VCaP (cell line): ENCODE results near the gene SEMA6B.
"Not testable (repeated sequence)": the region's sequence is repeated elsewhere in the genome, so short reads cannot be mapped to it uniquely, and the experiment has no call there.

Source experiments
- H3K27ac ChIP-seq: fragments of 450-650 bp; 2 replicates; pipeline ENCODE4 v1.5.1; 2017
- TF ChIP-seq, protein P1 (sequence below): fragments of 450-650 bp; conservative IDR thresholded peaks from 2 replicates; pipeline ENCODE4 v1.5.1; 2017; ENCODE audit warnings: mild to moderate bottlenecking, moderate library complexity

SEMA6B gene

GRCh38 chr19:4567584-4568071, 8.1 kb upstream of the SEMA6B start:
- TF ChIP-seq, protein P1, sequence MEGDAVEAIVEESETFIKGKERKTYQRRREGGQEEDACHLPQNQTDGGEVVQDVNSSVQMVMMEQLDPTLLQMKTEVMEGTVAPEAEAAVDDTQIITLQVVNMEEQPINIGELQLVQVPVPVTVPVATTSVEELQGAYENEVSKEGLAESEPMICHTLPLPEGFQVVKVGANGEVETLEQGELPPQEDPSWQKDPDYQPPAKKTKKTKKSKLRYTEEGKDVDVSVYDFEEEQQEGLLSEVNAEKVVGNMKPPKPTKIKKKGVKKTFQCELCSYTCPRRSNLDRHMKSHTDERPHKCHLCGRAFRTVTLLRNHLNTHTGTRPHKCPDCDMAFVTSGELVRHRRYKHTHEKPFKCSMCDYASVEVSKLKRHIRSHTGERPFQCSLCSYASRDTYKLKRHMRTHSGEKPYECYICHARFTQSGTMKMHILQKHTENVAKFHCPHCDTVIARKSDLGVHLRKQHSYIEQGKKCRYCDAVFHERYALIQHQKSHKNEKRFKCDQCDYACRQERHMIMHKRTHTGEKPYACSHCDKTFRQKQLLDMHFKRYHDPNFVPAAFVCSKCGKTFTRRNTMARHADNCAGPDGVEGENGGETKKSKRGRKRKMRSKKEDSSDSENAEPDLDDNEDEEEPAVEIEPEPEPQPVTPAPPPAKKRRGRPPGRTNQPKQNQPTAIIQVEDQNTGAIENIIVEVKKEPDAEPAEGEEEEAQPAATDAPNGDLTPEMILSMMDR = peak; percentile 65
- no peak overlapping the region for H3K27ac ChIP-seq

- no peak overlapping the region for H3K27ac ChIP-seq
- TF ChIP-seq, protein P1 = no peak
Observed at GRCh38 chr19:4566402-4567051, 7.0 kb upstream of the SEMA6B start.

DNA sequence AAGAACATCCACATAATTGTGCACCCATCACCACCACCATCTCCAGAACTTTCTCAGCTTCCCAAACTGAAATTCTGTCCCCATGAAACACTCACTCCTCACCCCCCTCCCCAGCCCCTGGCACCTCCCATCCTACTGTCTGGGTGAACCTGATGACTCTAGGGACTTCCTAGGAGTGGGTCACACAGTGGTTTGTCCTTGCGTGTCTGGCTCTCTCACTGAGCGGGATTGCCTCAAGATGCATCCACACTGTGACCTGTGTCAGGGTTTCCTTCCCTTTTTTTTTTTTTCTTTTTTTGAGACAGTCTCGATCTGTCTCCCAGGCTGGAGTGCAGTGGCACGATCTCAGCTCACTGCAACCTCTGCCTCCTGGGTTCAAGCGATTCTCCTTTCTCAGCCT, 4.1 kb upstream of the SEMA6B start:
- not testable (repeated sequence) for H3K27ac ChIP-seq

DNA sequence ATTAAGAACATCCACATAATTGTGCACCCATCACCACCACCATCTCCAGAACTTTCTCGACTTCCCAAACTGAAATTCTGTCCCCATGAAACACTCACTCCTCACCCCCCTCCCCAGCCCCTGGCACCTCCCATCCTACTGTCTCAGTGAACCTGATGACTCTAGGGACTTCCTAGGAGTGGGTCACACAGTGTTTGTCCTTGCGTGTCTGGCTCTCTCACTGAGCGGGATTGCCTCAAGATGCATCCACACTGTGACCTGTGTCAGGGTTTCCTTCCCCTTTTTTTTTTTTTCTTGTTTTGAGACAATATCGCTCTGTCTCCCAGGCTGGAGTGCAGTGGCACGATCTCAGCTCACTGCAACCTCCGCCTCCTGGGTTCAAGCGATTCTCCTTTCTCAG, 2.6 kb upstream of the SEMA6B start:
- not testable (repeated sequence) for H3K27ac ChIP-seq

- H3K27ac ChIP-seq = no peak overlapping the region
- TF ChIP-seq, protein P1 = peak; percentile 93
Observed at GRCh38 chr19:4557971-4558941, 1.2 kb downstream of the SEMA6B start.

DNA sequence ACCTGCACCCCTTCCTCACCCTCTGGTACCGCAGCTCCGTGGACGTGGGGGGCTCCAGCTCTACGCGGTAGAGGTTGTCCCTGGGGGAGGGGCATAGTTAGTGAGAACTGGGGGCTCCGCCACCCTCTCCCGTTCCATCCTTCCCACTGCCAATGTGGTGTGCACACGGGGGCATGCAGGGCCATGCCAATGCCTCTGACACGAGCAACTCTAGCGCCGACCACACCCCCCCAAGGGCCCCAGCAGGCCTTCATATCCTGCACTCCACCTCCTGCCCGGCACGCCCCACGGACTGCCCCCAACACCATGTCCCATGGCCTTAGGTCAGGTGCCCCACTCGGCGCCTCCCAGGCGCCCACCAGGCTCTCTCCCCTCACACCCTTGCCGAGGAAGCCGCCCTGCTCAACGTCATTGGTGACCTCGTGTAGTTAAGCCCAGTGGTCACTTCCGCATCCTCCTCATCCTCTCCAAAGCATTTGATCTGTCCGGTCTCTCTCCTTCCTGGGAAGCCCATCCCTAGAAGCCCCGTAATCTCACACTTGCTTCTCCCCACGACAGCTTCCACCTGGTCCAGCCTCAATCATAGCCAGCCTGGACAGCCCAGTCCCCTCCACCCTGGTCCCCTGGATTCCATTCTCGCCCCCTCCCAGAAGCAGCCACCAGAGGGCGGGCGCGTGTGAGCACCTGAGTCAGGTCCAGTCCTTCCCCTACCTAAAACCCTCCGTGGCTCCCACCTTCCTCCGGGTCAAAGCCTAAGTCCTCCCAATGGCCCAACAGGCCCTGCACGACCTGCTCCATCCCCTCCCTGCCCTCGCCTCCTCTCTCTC, 2.1 kb downstream of the SEMA6B start:
- H3K27ac ChIP-seq = no peak overlapping the region

GRCh38 chr19:4556597-4557127, 2.8 kb downstream of the SEMA6B start:
- no peak overlapping the region for H3K27ac ChIP-seq
- TF ChIP-seq, protein P1 = no peak

More for the DNA sequence above, 2.1 kb downstream of the SEMA6B start:
- TF ChIP-seq, protein P1 = no peak
